GM19397 (cell line): ENCODE measurements around the gene SYNDIG1L.

ENCODE experiments used
- ATAC-seq: cut with Tn5 transposase; IDR thresholded peaks from one replicate; pipeline ENCODE4 v1.9.1; 2021; ENCODE audit warnings: mild to moderate bottlenecking, moderate library complexity; ENCODE audit not compliant: unreplicated experiment

SYNDIG1L gene

DNA sequence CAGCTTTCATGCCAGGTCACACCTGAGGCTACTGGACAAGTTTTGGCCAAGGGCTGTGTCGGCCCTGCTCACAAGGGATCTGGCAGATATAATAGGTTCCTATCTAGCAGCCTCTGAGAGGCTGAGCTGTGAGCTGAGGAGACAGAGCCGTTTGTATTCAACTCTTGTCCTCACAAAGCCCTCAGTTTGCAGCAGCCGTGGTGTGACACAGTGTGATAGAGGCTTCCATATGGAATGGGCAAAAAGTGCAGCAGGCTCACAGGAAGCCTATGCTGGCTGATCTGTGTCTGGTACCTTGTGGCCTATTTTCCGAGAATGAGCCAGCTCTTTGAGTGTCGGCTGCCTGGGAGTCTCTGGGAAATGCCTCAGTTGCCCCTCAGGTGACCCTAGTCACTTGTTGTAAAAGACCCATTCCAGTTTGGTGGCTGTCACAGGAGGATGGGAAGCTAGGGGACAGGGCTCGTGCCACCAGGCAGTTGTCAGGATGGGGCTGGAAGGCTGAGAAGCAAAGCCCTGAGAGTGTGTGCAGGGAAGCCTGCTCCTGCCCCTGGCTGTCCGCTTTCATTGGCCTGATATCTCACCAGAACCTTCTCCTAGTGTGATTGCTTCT, 61.6 kb downstream of the SYNDIG1L start:
- no peak for ATAC-seq

DNA sequence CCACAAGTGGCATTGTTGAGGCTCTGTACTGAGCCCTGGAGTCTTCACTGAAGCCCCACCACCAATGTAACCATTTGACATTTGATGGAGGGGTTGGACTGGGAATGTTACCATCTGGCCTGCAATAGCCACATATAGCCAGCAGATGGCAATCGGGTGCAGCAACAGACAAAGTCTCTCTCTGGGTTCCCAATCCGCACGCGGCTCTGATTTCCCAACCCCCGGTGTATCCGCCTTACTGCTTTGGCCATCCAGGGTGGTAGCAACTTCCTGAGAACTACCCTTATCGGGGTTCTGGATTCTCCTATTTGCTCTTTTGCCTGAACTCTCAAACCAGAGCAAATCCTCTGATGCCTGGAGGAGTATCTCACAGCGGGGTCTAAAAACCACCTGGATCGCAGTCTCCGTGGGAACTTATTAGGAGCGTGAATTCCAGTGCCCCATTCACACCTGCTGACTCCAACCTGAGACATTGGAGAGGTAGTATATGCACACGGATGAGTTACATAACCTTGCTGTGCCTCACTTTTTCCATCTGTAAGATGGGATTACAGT, 63.6 kb downstream of the SYNDIG1L start:
- ATAC-seq = no peak

DNA sequence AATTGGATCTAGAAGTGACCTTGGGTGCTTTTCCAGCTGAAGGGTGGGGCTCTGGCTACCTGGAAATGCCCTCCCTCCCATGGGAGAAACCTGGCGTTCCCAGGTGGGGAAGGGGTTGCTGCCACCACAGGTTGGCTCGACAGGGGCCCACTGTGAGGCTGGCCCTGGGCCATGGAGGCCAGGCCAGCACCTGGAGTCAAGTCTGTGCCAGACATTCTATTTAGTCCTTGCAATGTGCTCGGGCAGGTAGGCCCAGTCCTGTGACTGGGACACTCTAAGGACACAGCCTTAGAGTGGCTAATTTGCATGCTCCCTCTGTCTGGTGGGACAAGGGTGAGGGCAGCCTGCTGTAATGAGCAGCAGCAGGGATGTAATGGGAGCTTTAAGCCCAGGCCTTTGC, 65.8 kb downstream of the SYNDIG1L start:
- no peak for ATAC-seq

DNA sequence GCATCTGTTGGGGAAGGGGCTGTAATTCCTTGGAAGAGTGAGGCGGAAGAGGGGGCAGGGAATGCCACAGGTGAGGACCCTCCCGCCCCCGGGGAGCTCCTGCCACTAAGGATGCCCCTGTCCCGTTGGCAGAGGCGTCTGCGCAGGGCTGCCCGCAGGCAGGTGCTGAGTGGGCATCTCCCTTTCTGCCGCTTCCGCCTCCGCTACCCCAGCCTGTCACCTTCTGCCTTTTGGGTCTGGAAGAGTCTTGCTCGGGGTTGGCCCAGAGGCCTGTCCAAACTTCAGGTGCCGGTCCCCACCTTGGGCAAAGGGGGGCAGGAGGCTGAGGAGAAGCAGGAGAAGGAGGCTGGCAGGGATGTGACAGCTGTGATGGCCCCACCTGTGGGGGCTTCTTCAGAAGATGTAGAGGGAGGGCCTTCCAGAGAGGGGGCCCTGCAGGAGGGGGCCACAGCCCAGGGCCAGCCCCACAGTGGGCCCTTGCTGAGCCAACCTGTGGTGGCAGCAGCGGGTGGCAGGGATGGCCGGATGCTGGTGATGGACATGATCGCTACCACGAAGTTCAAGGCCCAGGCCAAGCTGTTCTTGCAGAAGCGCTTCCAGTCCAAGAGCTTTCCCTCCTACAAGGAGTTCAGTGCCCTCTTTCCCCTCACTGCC, 67.7 kb downstream of the SYNDIG1L start:
- ATAC-seq = no peak

DNA sequence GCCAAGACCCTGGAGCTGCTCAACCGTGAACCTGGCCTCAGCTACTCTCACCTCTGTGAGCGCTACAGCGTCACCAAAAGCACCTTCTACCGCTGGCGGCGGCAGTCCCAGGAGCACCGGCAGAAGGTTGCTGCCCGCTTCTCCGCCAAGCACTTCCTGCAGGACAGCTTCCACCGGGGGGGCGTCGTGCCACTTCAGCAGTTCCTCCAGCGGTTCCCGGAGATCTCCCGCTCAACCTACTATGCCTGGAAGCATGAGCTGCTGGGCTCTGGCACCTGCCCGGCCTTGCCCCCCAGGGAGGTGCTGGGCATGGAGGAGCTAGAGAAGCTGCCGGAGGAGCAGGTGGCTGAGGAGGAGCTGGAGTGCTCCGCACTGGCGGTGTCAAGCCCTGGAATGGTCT, 68.4 kb downstream of the SYNDIG1L start:
- ATAC-seq = no peak

DNA sequence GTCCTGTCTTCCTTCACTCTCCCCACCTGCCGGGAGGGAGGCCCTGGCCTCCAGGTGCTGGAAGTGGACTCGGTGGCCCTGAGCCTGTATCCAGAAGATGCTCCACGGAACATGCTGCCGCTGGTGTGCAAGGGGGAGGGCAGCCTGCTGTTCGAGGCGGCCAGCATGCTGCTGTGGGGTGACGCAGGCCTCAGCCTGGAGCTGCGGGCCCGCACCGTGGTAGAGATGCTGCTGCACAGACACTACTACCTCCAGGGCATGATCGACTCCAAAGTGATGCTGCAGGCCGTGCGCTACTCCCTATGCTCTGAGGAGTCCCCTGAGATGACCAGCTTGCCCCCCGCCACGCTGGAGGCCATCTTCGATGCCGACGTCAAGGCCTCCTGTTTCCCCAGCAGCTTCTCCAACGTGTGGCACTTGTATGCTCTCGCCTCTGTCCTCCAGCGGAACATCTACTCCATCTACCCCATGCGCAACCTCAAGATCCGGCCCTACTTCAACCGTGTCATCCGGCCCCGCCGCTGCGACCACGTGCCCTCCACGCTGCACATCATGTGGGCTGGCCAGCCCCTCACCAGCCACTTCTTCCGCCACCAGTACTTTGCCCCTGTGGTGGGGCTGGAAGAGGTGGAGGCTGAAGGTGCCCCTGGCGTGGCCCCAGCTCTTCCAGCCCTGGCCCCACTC, 69.0 kb downstream of the SYNDIG1L start:
- no peak for ATAC-seq
